Femur (tissue), 1 donor: ENCODE results near the gene RFFL.
"Not testable (repeated sequence)": the region's sequence is repeated elsewhere in the genome, so short reads cannot be mapped to it uniquely, and the experiment has no call there.

Source experiments
- DNase-seq: peaks from one replicate; pipeline ENCODE4 v3.0.0-alpha.2; 2017

RFFL gene

GRCh38 chr17:35063514-35064223 is at the start of gene RFFL:
RFFL (minus strand) TSS chr17:35063707; CDS start chr17:35026553, 37,154 bp downstream.
- DNase-seq = peak; percentile 87

GRCh38 chr17:35110791-35111190 is 47.3 kb upstream of the RFFL start:
- not testable (repeated sequence) for DNase-seq

- DNase-seq = no peak
These were observed 41.4 kb upstream of the RFFL start for GRCh38 chr17:35104844-35105450.

- no peak for DNase-seq
These were observed 39.8 kb upstream of the RFFL start for GRCh38 chr17:35103271-35103670.

- DNase-seq = no peak
These were observed 38.2 kb upstream of the RFFL start for GRCh38 chr17:35101725-35102124.

- no peak for DNase-seq
These were observed 37.5 kb upstream of the RFFL start for GRCh38 chr17:35101036-35101435.

- DNase-seq = no peak
These were observed 36.4 kb upstream of the RFFL start for GRCh38 chr17:35099908-35100307.

GRCh38 chr17:35097776-35098175 is 34.3 kb upstream of the RFFL start:
- DNase-seq = no peak

- DNase-seq = no peak
These were observed 32.2 kb upstream of the RFFL start for GRCh38 chr17:35095741-35096140.

- DNase-seq = no peak
These were observed 31.4 kb upstream of the RFFL start for GRCh38 chr17:35094902-35095301.

- DNase-seq = not testable (repeated sequence)
These were observed 27.2 kb upstream of the RFFL start for GRCh38 chr17:35090707-35091106.

GRCh38 chr17:35089586-35090296 is 26.2 kb upstream of the RFFL start:
- peak; percentile 27 for DNase-seq

- peak; percentile 92 for DNase-seq
These were observed 25.5 kb upstream of the RFFL start for GRCh38 chr17:35088881-35089585.

- peak; percentile 83 for DNase-seq
These were observed 24.9 kb upstream of the RFFL start for GRCh38 chr17:35088356-35088880.

GRCh38 chr17:35087731-35088355 is 24.3 kb upstream of the RFFL start:
- DNase-seq = peak; percentile 64

- DNase-seq = no peak
These were observed 23.5 kb upstream of the RFFL start for GRCh38 chr17:35086931-35087573.

- no peak for DNase-seq
These were observed 22.7 kb upstream of the RFFL start for GRCh38 chr17:35086164-35086563.

- no peak for DNase-seq
These were observed 21.5 kb upstream of the RFFL start for GRCh38 chr17:35084987-35085386.

- DNase-seq = no peak
These were observed 19.6 kb upstream of the RFFL start for GRCh38 chr17:35083071-35083470.

GRCh38 chr17:35082073-35082657 is 18.7 kb upstream of the RFFL start:
- DNase-seq = no peak

- no peak for DNase-seq
These were observed 18.1 kb upstream of the RFFL start for GRCh38 chr17:35081638-35082037.

GRCh38 chr17:35080536-35080935 is 17.0 kb upstream of the RFFL start:
- no peak for DNase-seq
